Loucy (cell line): ENCODE results near the gene TP53INP2.

Source experiments
- H2AFZ ChIP-seq: fragments of 200-600 bp; sonication (generic); 2 replicates; pipeline ENCODE4 v1.6.0; 2016; ENCODE audit warnings: antibody characterized with exemption, mild to moderate bottlenecking, low read length, moderate library complexity
- H3F3A ChIP-seq: fragments of 200-600 bp; 2 replicates; pipeline ENCODE4 v1.6.0; 2016; ENCODE audit warnings: antibody characterized with exemption, low read depth, mild to moderate bottlenecking
- H3K27me3 ChIP-seq: fragments of 200-600 bp; sonication (generic); 2 replicates; pipeline ENCODE4 v1.6.1; 2014; ENCODE audit warnings: low read length, mild to moderate bottlenecking; ENCODE audit not compliant: insufficient read depth, poor library complexity, severe bottlenecking
- H3K36me3 ChIP-seq: fragments of 200-600 bp; sonication (generic); 2 replicates; pipeline ENCODE4 v1.6.1; 2016; ENCODE audit warnings: low read length; ENCODE audit not compliant: insufficient read depth
- H3K4me1 ChIP-seq: fragments of 200-600 bp; sonication (generic); 2 replicates; pipeline ENCODE4 v1.5.1; 2014; ENCODE audit warnings: low read length, mild to moderate bottlenecking; ENCODE audit not compliant: insufficient read depth, poor library complexity, severe bottlenecking
- H3K4me2 ChIP-seq: fragments of 200-600 bp; sonication (generic); 2 replicates; pipeline ENCODE4 v1.6.0; 2014; ENCODE audit warnings: antibody characterized with exemption, low read length, low read depth, mild to moderate bottlenecking; ENCODE audit not compliant: poor library complexity, severe bottlenecking
- H3K4me3 ChIP-seq: fragments of 200-600 bp; sonication (generic); 2 replicates; pipeline ENCODE4 v1.5.1; 2014; ENCODE audit warnings: low read length, mild to moderate bottlenecking, mixed read lengths; ENCODE audit not compliant: poor library complexity, severe bottlenecking
- H3K79me2 ChIP-seq: fragments of 200-600 bp; sonication (generic); 2 replicates; pipeline ENCODE4 v1.6.1; 2014; ENCODE audit warnings: low read length; ENCODE audit not compliant: insufficient read depth
- H3K9ac ChIP-seq: fragments of 200-600 bp; sonication (generic); 2 replicates; pipeline ENCODE4 v1.6.0; 2014; ENCODE audit warnings: mild to moderate bottlenecking, low read depth, low read length, moderate library complexity; ENCODE audit not compliant: poor library complexity, severe bottlenecking
- H3K9me2 ChIP-seq: fragments of 200-600 bp; sonication (generic); replicated peaks from 2 replicates; pipeline ENCODE4 v1.6.1; 2016; ENCODE audit warnings: low read depth, low read length, mixed read lengths
- H3K9me3 ChIP-seq: fragments of 200-600 bp; sonication (generic); 2 replicates; pipeline ENCODE4 v1.6.1; 2014; ENCODE audit warnings: mild to moderate bottlenecking, antibody characterized with exemption, low read length, low read depth; ENCODE audit not compliant: insufficient read depth
- H4K20me1 ChIP-seq: fragments of 200-600 bp; sonication (generic); 2 replicates; pipeline ENCODE4 v1.6.0; 2014; ENCODE audit warnings: antibody characterized with exemption, low read length, mild to moderate bottlenecking; ENCODE audit not compliant: insufficient read depth, poor library complexity, severe bottlenecking
- CTCF ChIP-seq: fragments of 200-600 bp; sonication (generic); conservative IDR thresholded peaks from 2 replicates; pipeline ENCODE4 v1.5.1; 2014; ENCODE audit warnings: mild to moderate bottlenecking, antibody characterized with exemption, low read length
- EZH2phosphoT487 ChIP-seq: fragments of 200-600 bp; IDR thresholded peaks from 2 replicates; pipeline ENCODE4 v1.6.1; 2018; ENCODE audit warnings: antibody characterized with exemption, mild to moderate bottlenecking, moderate library complexity, borderline replicate concordance

Gene TP53INP2

DNA sequence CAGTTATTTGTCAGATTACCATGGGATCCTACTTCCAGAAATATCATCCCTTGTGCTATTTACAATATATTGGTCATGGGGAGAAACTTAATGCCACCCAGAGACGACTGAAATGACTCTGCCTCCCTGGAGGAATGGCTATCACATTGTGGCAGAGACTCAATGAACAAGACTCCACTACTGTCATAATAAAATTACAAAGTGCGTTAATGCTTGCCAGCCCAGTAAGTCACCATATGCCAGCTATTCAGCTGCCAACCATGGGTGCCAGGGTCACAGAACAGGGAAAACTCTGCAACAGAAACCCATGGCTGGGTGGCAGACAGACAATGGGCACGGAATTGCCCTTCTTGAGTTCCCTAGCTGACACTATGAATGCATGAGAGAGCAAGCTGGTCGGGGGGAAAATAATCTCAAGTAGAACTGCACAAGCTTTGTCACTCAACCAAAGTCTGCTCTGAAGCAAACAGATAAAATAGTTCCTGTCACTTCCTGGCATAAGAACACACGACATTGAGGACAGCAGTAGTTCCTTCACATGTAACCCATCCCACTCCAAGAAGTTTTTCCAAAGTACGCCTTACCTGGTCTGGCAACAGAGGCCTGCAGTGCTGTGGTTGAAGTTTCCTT lies 32.1 kb downstream of the TP53INP2 start:
- no peak overlapping the region for H3K4me2 ChIP-seq
- no peaks in the 10 kb centered on the region for H3K9me3 ChIP-seq
- no peaks in the 10 kb centered on the region for H3K4me1 ChIP-seq
- H3K36me3 ChIP-seq: 0 out of 2 replicates have a peak, but pooled peaks cover 3% of the 10 kb centered on the region
- TF ChIP-seq CTCF (no peak), EZH2phosphoT487 (no peak)
- H3F3A ChIP-seq: no peaks in the 10 kb centered on the region
- no peaks in the 10 kb centered on the region for H3K9me2 ChIP-seq
- H3K4me3 ChIP-seq: no peak overlapping the region
- H2AFZ ChIP-seq: no peak overlapping the region
- no peak overlapping the region for H3K9ac ChIP-seq
- no peaks in the 10 kb centered on the region for H3K79me2 ChIP-seq
- no peaks in the 10 kb centered on the region for H3K27me3 ChIP-seq
- H4K20me1 ChIP-seq: no peaks in the 10 kb centered on the region

GRCh38 chr20:34743039-34743438 lies 38.9 kb downstream of the TP53INP2 start:
- H3K4me2 ChIP-seq: no peak overlapping the region
- no peaks in the 10 kb centered on the region for H3K4me1 ChIP-seq
- no peaks in the 10 kb centered on the region for H3K9me3 ChIP-seq
- no peaks in the 10 kb centered on the region for H3K9me2 ChIP-seq
- H3K9ac ChIP-seq: no peak overlapping the region
- H3K27me3 ChIP-seq: no peaks in the 10 kb centered on the region
- no peak overlapping the region for H3K4me3 ChIP-seq
- no peaks in the 10 kb centered on the region for H3K79me2 ChIP-seq
- no peaks in the 10 kb centered on the region for H3F3A ChIP-seq
- peaks cover 45% of the 10 kb centered on the region; the same call in 1 of the 2 replicates for H3K36me3 ChIP-seq
- H4K20me1 ChIP-seq: no peaks in the 10 kb centered on the region
- TF ChIP-seq CTCF (no peak), EZH2phosphoT487 (no peak)
- H2AFZ ChIP-seq: no peak overlapping the region

GRCh38 chr20:34744340-34744739 lies 40.2 kb downstream of the TP53INP2 start:
- Histone ChIP-seq H3K36me3 (peaks cover 50% of the 10 kb centered on the region; the same call in 1 of the 2 replicates), H3K9ac (no peak overlapping the region), H3K4me1 (no peaks in the 10 kb centered on the region), H3K27me3 (no peaks in the 10 kb centered on the region), H2AFZ (no peak overlapping the region), H3K4me2 (no peak overlapping the region), H3K9me2 (no peaks in the 10 kb centered on the region), H4K20me1 (no peaks in the 10 kb centered on the region), H3K4me3 (no peak overlapping the region), H3K9me3 (no peaks in the 10 kb centered on the region), H3K79me2 (no peaks in the 10 kb centered on the region), H3F3A (no peaks in the 10 kb centered on the region)
- TF ChIP-seq CTCF (no peak), EZH2phosphoT487 (no peak)
